GM23338 (cell line): ENCODE results near the gene CAPZB. TPM values are rescaled to one million over a fixed set of nuclear protein-coding genes. Genes with fewer than 3 reads are reported as not detected.
A peak's percentile ranks its signal among the peaks of the same experiment; 100 is the strongest.

Experiments
- ATAC-seq: fragments of 200-7000 bp; cut with Tn5 transposase; 3 replicates; pipeline ENCODE4 v1.9.1; 2020
- DNase-seq: peaks from one replicate; pipeline ENCODE4 v3.0.0-alpha.2; 2015; ENCODE audit warnings: low spot score
- H2AFZ ChIP-seq: fragments of 200-600 bp; sonication (generic); 2 replicates; pipeline ENCODE4 v1.8.0; 2016; ENCODE audit warnings: antibody characterized with exemption, mild to moderate bottlenecking, moderate library complexity
- H3F3A ChIP-seq: fragments of 200-600 bp; sonication (generic); replicated peaks from 2 replicates; pipeline ENCODE4 v1.8.0; 2017; ENCODE audit warnings: antibody characterized with exemption, mixed run types, low read depth
- H3K27ac ChIP-seq: fragments of 200-600 bp; sonication (generic); 2 replicates; pipeline ENCODE4 v1.6.1; 2016; ENCODE audit warnings: low read depth
- H3K27me3 ChIP-seq: fragments of 200-600 bp; sonication (generic); 2 replicates; pipeline ENCODE4 v1.8.0; 2016; ENCODE audit warnings: mild to moderate bottlenecking, mixed run types, moderate library complexity; ENCODE audit not compliant: insufficient read depth
- H3K36me3 ChIP-seq: fragments of 200-600 bp; sonication (generic); 2 replicates; pipeline ENCODE4 v1.8.0; 2016; ENCODE audit warnings: mild to moderate bottlenecking; ENCODE audit not compliant: insufficient read depth
- H3K4me1 ChIP-seq: fragments of 200-600 bp; sonication (generic); 2 replicates; pipeline ENCODE4 v1.8.0; 2016; ENCODE audit warnings: mild to moderate bottlenecking, moderate library complexity; ENCODE audit not compliant: insufficient read depth
- H3K4me2 ChIP-seq: fragments of 200-600 bp; sonication (generic); 2 replicates; pipeline ENCODE4 v1.7.1; 2017; ENCODE audit warnings: mixed run types
- H3K4me3 ChIP-seq: fragments of 200-600 bp; sonication (generic); 2 replicates; pipeline ENCODE4 v1.6.1; 2016; ENCODE audit warnings: mixed run types
- H3K79me2 ChIP-seq: fragments of 200-600 bp; sonication (generic); replicated peaks from 2 replicates; pipeline ENCODE4 v1.8.0; 2017; ENCODE audit warnings: mild to moderate bottlenecking; ENCODE audit not compliant: insufficient read depth
- H3K9me2 ChIP-seq: fragments of 200-600 bp; sonication (generic); 2 replicates; pipeline ENCODE4 v1.8.0; 2017; ENCODE audit not compliant: insufficient read depth
- H4K20me1 ChIP-seq: fragments of 200-600 bp; sonication (generic); replicated peaks from 2 replicates; pipeline ENCODE4 v1.8.0; 2017; ENCODE audit warnings: mild to moderate bottlenecking; ENCODE audit not compliant: insufficient read depth
- H3K27ac Mint-ChIP-seq: 2 replicates; pipeline ENCODE4 v1.8.0; 2020; ENCODE audit warnings: inconsistent platforms, mild to moderate bottlenecking, moderate library complexity, mixed read lengths
- H3K27me3 Mint-ChIP-seq: 3 replicates; pipeline ENCODE4 v1.8.0; 2022; ENCODE audit warnings: low read depth, mild to moderate bottlenecking, moderate library complexity, mixed read lengths, inconsistent platforms; ENCODE audit not compliant: insufficient read depth, poor library complexity
- H3K36me3 Mint-ChIP-seq: 3 replicates; pipeline ENCODE4 v1.8.0; 2021; ENCODE audit warnings: low read depth, mild to moderate bottlenecking, inconsistent platforms, moderate library complexity, mixed read lengths
- H3K4me1 Mint-ChIP-seq: 3 replicates; pipeline ENCODE4 v1.8.0; 2020; ENCODE audit warnings: mild to moderate bottlenecking, inconsistent platforms, mixed read lengths
- H3K4me3 Mint-ChIP-seq: 3 replicates; pipeline ENCODE4 v1.8.0; 2021; ENCODE audit warnings: moderate library complexity, mild to moderate bottlenecking, inconsistent platforms, mixed read lengths
- H3K9me3 Mint-ChIP-seq: 3 replicates; pipeline ENCODE4 v1.8.0; 2020; ENCODE audit warnings: moderate library complexity, mild to moderate bottlenecking, inconsistent platforms, mixed read lengths
- CTCF ChIP-seq, 2 experiments: fragments of 200-600 bp in 1 of 2; sonication (generic) in 1 of 2; conservative IDR thresholded peaks; 2 replicates each; pipeline versions ENCODE4 v1.5.1 to v1.6.1; 2016 to 2017; ENCODE audit warnings: antibody characterized with exemption in 2 of 2, low read depth in 2 of 2, mild to moderate bottlenecking in 2 of 2, moderate library complexity in 1 of 2
- ETS1 ChIP-seq: IDR thresholded peaks from 2 replicates; pipeline ENCODE4 v1.6.1; 2016; ENCODE audit warnings: antibody characterized with exemption
- EZH2phosphoT487 ChIP-seq: fragments of 200-600 bp; sonication (generic); IDR thresholded peaks from one replicate; pipeline ENCODE4 v1.8.1; 2018; ENCODE audit warnings: antibody characterized with exemption; ENCODE audit not compliant: unreplicated experiment
- JUNB ChIP-seq: IDR thresholded peaks from one replicate; pipeline ENCODE4 v1.6.1; 2016; ENCODE audit warnings: antibody characterized with exemption; ENCODE audit not compliant: unreplicated experiment
- NANOG ChIP-seq: IDR thresholded peaks from 2 replicates; pipeline ENCODE4 v1.6.1; 2016; ENCODE audit warnings: antibody characterized with exemption, borderline replicate concordance
- POLR2AphosphoS5 ChIP-seq: IDR thresholded peaks from 2 replicates; pipeline ENCODE4 v1.6.1; 2016; ENCODE audit warnings: antibody characterized with exemption, low read depth
- ZNF331 ChIP-seq: fragments of 250-450 bp; sonication (Bioruptor Pico); IDR thresholded peaks from 2 replicates; pipeline ENCODE4 v1.5.0; 2020; ENCODE audit warnings: low read depth, mild to moderate bottlenecking, moderate library complexity
- polyA plus RNA-seq: library from polyadenylated mRNA; unstranded; fragments of >200 nt; fragmentation: Nextera tagmentation; extraction: Ambion mirVana; gene quantifications from 2 replicates; pipeline ENCODE4 v1.2.1, GENCODE V29; 2016
- total RNA-seq: library from RNA; depleted of rRNA; stranded (reverse); fragments of >200 nt; shearing (Covaris generic); gene quantifications from 2 replicates; pipeline ENCODE4 v1.2.3, GENCODE V29; 2014
- TF ChIP-seq, protein P1 (sequence below): fragments of 250-450 bp; sonication (Bioruptor Pico); IDR thresholded peaks from 2 replicates; pipeline ENCODE4 v1.5.0; 2020; ENCODE audit warnings: mild to moderate bottlenecking, moderate library complexity

CAPZB gene
- total and polyA plus RNA-seq, 2 experiments from 2014 or later = 195 to 348 TPM

DNA sequence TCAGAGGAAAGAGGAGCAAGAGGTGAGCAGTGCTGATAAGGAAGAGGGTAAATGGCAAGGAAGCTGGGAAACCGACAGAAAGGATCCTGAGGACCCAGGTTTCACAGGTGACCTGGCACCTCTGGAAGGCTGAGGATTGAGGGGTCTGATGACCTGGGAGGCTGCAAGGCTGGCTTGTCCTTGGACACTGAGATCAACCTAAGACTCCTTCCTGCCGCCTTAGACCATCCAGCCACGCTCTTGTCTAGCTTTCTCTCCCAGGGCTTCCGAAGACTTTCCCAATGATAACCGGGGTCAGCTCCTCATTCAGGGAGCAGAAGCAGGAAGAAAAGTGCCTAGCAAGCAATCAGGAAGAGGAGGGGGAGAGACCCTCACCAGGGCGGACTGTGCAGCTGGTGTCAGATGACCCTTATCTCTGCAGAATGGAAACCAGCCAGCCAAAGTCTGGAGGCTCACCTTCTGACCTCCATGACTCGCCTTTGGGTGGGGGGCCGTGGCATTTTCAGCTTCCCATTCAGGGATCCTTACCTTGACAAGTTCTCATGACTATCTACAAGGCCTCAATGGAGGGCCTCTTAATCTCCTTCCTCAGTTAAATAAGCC, 77.7 kb downstream of the CAPZB start (continued):
- TF ChIP-seq, protein P1, sequence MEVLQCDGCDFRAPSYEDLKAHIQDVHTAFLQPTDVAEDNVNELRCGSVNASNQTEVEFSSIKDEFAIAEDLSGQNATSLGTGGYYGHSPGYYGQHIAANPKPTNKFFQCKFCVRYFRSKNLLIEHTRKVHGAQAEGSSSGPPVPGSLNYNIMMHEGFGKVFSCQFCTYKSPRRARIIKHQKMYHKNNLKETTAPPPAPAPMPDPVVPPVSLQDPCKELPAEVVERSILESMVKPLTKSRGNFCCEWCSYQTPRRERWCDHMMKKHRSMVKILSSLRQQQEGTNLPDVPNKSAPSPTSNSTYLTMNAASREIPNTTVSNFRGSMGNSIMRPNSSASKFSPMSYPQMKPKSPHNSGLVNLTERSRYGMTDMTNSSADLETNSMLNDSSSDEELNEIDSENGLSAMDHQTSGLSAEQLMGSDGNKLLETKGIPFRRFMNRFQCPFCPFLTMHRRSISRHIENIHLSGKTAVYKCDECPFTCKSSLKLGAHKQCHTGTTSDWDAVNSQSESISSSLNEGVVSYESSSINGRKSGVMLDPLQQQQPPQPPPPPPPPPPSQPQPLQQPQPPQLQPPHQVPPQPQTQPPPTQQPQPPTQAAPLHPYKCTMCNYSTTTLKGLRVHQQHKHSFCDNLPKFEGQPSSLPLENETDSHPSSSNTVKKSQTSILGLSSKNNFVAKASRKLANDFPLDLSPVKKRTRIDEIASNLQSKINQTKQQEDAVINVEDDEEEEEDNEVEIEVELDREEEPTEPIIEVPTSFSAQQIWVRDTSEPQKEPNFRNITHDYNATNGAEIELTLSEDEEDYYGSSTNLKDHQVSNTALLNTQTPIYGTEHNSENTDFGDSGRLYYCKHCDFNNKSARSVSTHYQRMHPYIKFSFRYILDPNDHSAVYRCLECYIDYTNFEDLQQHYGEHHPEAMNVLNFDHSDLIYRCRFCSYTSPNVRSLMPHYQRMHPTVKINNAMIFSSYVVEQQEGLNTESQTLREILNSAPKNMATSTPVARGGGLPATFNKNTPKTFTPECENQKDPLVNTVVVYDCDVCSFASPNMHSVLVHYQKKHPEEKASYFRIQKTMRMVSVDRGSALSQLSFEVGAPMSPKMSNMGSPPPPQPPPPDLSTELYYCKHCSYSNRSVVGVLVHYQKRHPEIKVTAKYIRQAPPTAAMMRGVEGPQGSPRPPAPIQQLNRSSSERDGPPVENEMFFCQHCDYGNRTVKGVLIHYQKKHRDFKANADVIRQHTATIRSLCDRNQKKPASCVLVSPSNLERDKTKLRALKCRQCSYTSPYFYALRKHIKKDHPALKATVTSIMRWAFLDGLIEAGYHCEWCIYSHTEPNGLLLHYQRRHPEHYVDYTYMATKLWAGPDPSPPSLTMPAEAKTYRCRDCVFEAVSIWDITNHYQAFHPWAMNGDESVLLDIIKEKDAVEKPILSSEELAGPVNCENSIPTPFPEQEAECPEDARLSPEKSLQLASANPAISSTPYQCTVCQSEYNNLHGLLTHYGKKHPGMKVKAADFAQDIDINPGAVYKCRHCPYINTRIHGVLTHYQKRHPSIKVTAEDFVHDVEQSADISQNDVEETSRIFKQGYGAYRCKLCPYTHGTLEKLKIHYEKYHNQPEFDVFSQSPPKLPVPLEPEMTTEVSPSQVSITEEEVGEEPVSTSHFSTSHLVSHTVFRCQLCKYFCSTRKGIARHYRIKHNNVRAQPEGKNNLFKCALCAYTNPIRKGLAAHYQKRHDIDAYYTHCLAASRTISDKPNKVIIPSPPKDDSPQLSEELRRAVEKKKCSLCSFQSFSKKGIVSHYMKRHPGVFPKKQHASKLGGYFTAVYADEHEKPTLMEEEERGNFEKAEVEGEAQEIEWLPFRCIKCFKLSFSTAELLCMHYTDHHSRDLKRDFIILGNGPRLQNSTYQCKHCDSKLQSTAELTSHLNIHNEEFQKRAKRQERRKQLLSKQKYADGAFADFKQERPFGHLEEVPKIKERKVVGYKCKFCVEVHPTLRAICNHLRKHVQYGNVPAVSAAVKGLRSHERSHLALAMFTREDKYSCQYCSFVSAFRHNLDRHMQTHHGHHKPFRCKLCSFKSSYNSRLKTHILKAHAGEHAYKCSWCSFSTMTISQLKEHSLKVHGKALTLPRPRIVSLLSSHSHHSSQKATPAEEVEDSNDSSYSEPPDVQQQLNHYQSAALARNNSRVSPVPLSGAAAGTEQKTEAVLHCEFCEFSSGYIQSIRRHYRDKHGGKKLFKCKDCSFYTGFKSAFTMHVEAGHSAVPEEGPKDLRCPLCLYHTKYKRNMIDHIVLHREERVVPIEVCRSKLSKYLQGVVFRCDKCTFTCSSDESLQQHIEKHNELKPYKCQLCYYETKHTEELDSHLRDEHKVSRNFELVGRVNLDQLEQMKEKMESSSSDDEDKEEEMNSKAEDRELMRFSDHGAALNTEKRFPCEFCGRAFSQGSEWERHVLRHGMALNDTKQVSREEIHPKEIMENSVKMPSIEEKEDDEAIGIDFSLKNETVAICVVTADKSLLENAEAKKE (CRISPR knock-in tag) = no peak
- no peak for TF ChIP-seq EZH2phosphoT487
- no peak for TF ChIP-seq POLR2AphosphoS5
- TF ChIP-seq JUNB = no peak
- no peak for TF ChIP-seq ETS1
- no peak for TF ChIP-seq ZNF331 (CRISPR knock-in tag)

DNA sequence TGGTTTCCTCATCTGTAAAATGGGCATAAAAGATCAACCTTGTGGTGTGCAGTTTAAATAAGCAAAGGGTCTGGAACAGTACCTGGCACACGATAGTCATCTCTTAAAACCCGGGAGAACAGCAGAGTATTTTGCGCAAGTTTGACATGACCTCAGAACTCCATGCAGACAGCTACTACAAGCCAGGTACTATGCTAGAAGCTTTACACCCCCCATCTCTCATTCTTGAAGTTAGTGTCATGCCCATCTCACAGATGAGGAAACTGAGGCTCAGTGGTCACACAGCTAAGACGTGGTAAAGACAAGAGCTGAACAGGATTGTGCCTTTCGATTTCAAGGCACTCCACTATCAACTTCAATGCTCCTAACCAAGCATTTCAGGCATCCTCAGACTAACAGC, 78.7 kb downstream of the CAPZB start:
- Histone ChIP-seq H2AFZ (no peak overlapping the region), H3K79me2 (peaks cover 94% of the 10 kb centered on the region), H3K4me1 (peaks cover 40% of the 10 kb centered on the region), H3K4me3 (no peak overlapping the region), H4K20me1 (peaks cover 53% of the 10 kb centered on the region), H3F3A (peaks cover 4% of the 10 kb centered on the region; the same call in 1 of the 2 replicates), H3K36me3 (peaks cover 3% of the 10 kb centered on the region; the same call in 1 of the 2 replicates), H3K9me2 (no peaks in the 10 kb centered on the region), H3K27ac (no peak overlapping the region), H3K4me2 (peak overlapping the region; percentile 48; the same call in 1 of the 2 replicates), H3K27me3 (no peaks in the 10 kb centered on the region)
- ATAC-seq = no peak
- no peak for DNase-seq
- peaks cover 73% of the 10 kb centered on the region for H3K4me1 Mint-ChIP-seq
- no peaks in the 10 kb centered on the region; the same call in 2 of the 3 replicates for H3K9me3 Mint-ChIP-seq
- peaks cover 16% of the 10 kb centered on the region for H3K36me3 Mint-ChIP-seq
- H3K27ac Mint-ChIP-seq = no peak overlapping the region
- peaks cover 2% of the 10 kb centered on the region for H3K27me3 Mint-ChIP-seq
- no peak overlapping the region; the same call in 2 of the 3 replicates for H3K4me3 Mint-ChIP-seq
- no peak for TF ChIP-seq CTCF (conservative IDR thresholded peaks at IDR 0.05; ENCODE audit: low read depth in 2 of 2)
- no peak for TF ChIP-seq POLR2AphosphoS5
- TF ChIP-seq JUNB = no peak
- no peak for TF ChIP-seq ETS1
- no peak for TF ChIP-seq NANOG
